HEK293 (cell line): ENCODE measurements around the gene PPIL3.
A peak's percentile ranks its signal among the peaks of the same experiment; 100 is the strongest.

Source experiments
- EGR2 ChIP-seq: fragments of 450-650 bp; formaldehyde crosslinking; IDR thresholded peaks from 2 replicates; pipeline ENCODE4 v1.5.1; 2016; ENCODE audit warnings: low read depth, missing biosample characterization, missing genetic modification characterization
- HOXA7 ChIP-seq: sonication (generic); formaldehyde crosslinking; IDR thresholded peaks from 2 replicates; pipeline ENCODE4 v1.8.1; 2022; ENCODE audit warnings: missing genetic modification reagents, borderline replicate concordance
- HOXD13 ChIP-seq: sonication (generic); formaldehyde crosslinking; IDR thresholded peaks from 2 replicates; pipeline ENCODE4 v1.8.0; 2022; ENCODE audit warnings: missing genetic modification reagents, borderline replicate concordance
- KLF1 ChIP-seq: fragments of 450-650 bp; formaldehyde crosslinking; IDR thresholded peaks from 2 replicates; pipeline ENCODE4 v1.5.1; 2016; ENCODE audit warnings: missing biosample characterization, missing genetic modification characterization
- REPIN1 ChIP-seq: fragments of 450-650 bp; formaldehyde crosslinking; IDR thresholded peaks from 2 replicates; pipeline ENCODE4 v1.5.1; 2017; ENCODE audit warnings: missing biosample characterization, missing genetic modification characterization, low read depth
- SALL2 ChIP-seq: fragments of 450-650 bp; formaldehyde crosslinking; IDR thresholded peaks from 2 replicates; pipeline ENCODE4 v1.5.0; 2017; ENCODE audit warnings: missing biosample characterization, mild to moderate bottlenecking, missing genetic modification characterization, borderline replicate concordance
- SCRT1 ChIP-seq: fragments of 450-650 bp; formaldehyde crosslinking; IDR thresholded peaks from 2 replicates; pipeline ENCODE4 v1.5.1; 2016; ENCODE audit warnings: missing biosample characterization, missing genetic modification characterization, borderline replicate concordance
- SP3 ChIP-seq: fragments of 450-650 bp; formaldehyde crosslinking; IDR thresholded peaks from 2 replicates; pipeline ENCODE4 v1.5.1; 2016; ENCODE audit warnings: missing biosample characterization, missing genetic modification characterization
- TRIM28 ChIP-seq: IDR thresholded peaks from 2 replicates; pipeline ENCODE4 v1.6.1; 2011; ENCODE audit warnings: low read length, control low read depth, borderline replicate concordance
- YY1 ChIP-seq: fragments of 450-650 bp; formaldehyde crosslinking; IDR thresholded peaks from 2 replicates; pipeline ENCODE4 v1.5.1; 2018; ENCODE audit warnings: missing biosample characterization, missing genetic modification characterization
- ZBTB20 ChIP-seq: fragments of 450-650 bp; formaldehyde crosslinking; IDR thresholded peaks from 2 replicates; pipeline ENCODE4 v1.5.1; 2016; ENCODE audit warnings: missing biosample characterization, missing genetic modification characterization
- ZBTB21 ChIP-seq: fragments of 450-650 bp; formaldehyde crosslinking; IDR thresholded peaks from 2 replicates; pipeline ENCODE4 v1.5.1; 2017; ENCODE audit warnings: missing biosample characterization, missing genetic modification characterization
- ZEB2 ChIP-seq: fragments of 450-650 bp; formaldehyde crosslinking; IDR thresholded peaks from 2 replicates; pipeline ENCODE4 v1.5.1; 2016; ENCODE audit warnings: missing biosample characterization, missing genetic modification characterization
- ZFP69B ChIP-seq: fragments of 450-650 bp; formaldehyde crosslinking; IDR thresholded peaks from 2 replicates; pipeline ENCODE4 v1.5.1; 2016; ENCODE audit warnings: missing biosample characterization, missing genetic modification characterization
- ZNF184 ChIP-seq: fragments of 450-650 bp; IDR thresholded peaks from 2 replicates; pipeline ENCODE4 v1.5.1; 2018; ENCODE audit warnings: missing biosample characterization, mild to moderate bottlenecking, missing genetic modification characterization
- ZNF354C ChIP-seq: fragments of 450-650 bp; formaldehyde crosslinking; IDR thresholded peaks from 2 replicates; pipeline ENCODE4 v1.5.1; 2016; ENCODE audit warnings: missing biosample characterization, missing genetic modification characterization, low read depth, borderline replicate concordance
- ZNF558 ChIP-seq: fragments of 450-650 bp; formaldehyde crosslinking; IDR thresholded peaks from 2 replicates; pipeline ENCODE4 v1.5.1; 2016; ENCODE audit warnings: missing biosample characterization, missing genetic modification characterization
- ZNF561 ChIP-seq: fragments of 450-650 bp; IDR thresholded peaks from 2 replicates; pipeline ENCODE4 v1.5.1; 2018; ENCODE audit warnings: missing biosample characterization, missing genetic modification characterization, borderline replicate concordance
- ZNF610 ChIP-seq: fragments of 450-650 bp; formaldehyde crosslinking; IDR thresholded peaks from 2 replicates; pipeline ENCODE4 v1.5.1; 2016; ENCODE audit warnings: missing biosample characterization, missing genetic modification characterization, borderline replicate concordance
- ZNF624 ChIP-seq: fragments of 450-650 bp; formaldehyde crosslinking; IDR thresholded peaks from 2 replicates; pipeline ENCODE4 v1.5.1; 2017; ENCODE audit warnings: missing biosample characterization, missing genetic modification characterization
- ZNF658 ChIP-seq: fragments of 450-650 bp; formaldehyde crosslinking; IDR thresholded peaks from 2 replicates; pipeline ENCODE4; 2016; ENCODE audit warnings: missing biosample characterization, missing genetic modification characterization
- ZNF701 ChIP-seq: fragments of 450-650 bp; formaldehyde crosslinking; IDR thresholded peaks from 2 replicates; pipeline ENCODE4 v1.5.1; 2016; ENCODE audit warnings: missing biosample characterization, missing genetic modification characterization
- ZNF747 ChIP-seq: fragments of 450-650 bp; formaldehyde crosslinking; IDR thresholded peaks from 2 replicates; pipeline ENCODE4 v1.5.1; 2016; ENCODE audit warnings: missing biosample characterization, missing genetic modification characterization
- ZNF785 ChIP-seq: fragments of 450-650 bp; formaldehyde crosslinking; IDR thresholded peaks from 2 replicates; pipeline ENCODE4 v1.5.1; 2016; ENCODE audit warnings: missing biosample characterization, missing genetic modification characterization
- ZNF837 ChIP-seq: fragments of 450-650 bp; formaldehyde crosslinking; IDR thresholded peaks from 2 replicates; pipeline ENCODE4 v1.5.1; 2016; ENCODE audit warnings: missing biosample characterization, missing genetic modification characterization
- ZNF843 ChIP-seq: fragments of 450-650 bp; formaldehyde crosslinking; IDR thresholded peaks from 2 replicates; pipeline ENCODE4 v1.5.1; 2016; ENCODE audit warnings: missing biosample characterization, missing genetic modification characterization
- ZSCAN23 ChIP-seq: fragments of 450-650 bp; formaldehyde crosslinking; IDR thresholded peaks from 2 replicates; pipeline ENCODE4 v1.5.1; 2016; ENCODE audit warnings: missing biosample characterization, missing genetic modification characterization
- TF ChIP-seq, protein P1 (sequence below): fragments of 450-650 bp; formaldehyde crosslinking; IDR thresholded peaks from 2 replicates; pipeline ENCODE4 v1.5.1; 2016; ENCODE audit warnings: missing biosample characterization, missing genetic modification characterization
- TF ChIP-seq, protein P2 (sequence below): fragments of 450-650 bp; formaldehyde crosslinking; IDR thresholded peaks from 2 replicates; pipeline ENCODE4 v1.5.1; 2017; ENCODE audit warnings: missing biosample characterization, missing genetic modification characterization
- TF ChIP-seq, protein P3 (sequence below): fragments of 450-650 bp; formaldehyde crosslinking; IDR thresholded peaks from 2 replicates; pipeline ENCODE4 v1.5.1; 2016; ENCODE audit warnings: missing biosample characterization, missing genetic modification characterization, borderline replicate concordance

The PPIL3 gene

DNA sequence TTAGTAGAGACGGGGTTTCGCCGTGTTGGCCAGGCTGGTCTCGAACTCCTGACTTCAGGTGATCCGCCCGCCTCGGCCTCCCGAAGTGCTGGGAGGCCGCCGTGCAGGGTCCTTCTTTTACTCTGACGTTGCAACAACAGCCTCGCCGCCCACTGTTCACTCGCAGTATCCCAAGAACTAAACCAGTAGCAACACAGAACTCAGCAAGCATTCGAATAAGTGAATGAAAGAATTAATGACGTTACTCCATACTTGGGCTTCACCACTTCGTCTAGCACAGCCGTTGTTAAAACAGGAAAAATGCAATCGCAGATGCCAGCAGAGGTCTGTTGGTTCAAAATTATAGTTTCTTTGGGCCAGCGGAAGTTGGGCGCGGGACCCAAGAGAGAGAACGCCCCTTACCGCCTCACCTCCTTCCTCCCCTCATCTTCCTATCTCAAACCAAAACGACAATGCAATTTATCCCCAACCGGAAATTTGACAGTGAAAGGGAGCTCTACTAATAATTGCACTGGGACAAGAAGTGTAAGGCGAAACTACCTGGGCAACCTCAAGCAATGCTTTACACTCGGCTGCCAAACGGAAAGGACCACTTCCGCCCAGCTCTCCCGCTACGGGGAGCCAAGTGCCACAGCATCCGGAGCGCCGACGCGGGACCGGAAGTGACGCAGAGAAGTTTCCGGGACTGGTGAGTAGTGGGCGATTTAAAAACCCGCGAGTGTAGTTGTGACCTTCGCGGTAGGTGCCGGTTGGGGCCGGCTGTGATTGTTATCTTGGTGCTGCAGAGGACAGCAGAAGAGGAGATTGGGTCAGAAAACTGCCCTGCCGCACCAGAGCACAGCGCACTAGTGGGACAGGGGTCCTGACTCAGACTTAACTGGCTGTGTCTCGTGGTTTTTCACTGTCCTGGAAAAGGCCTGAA, at the start of gene PPIL3, which contains the start of gene NIF3L1 (continued):
- TF ChIP-seq EGR2 (tag by site-specific recombination) (peak; percentile 65; the same call in 1 of the 2 replicates), ZNF558 (tag by site-specific recombination) (no peak), ZBTB21 (tag by site-specific recombination) (peak; percentile 65), ZNF624 (no peak), ZEB2 (tag by site-specific recombination) (peak; percentile 88), KLF1 (tag by site-specific recombination) (0 out of 2 replicates have a peak, but pooled peaks have one; percentile 9), ZNF184 (no peak), ZNF701 (no peak), ZNF747 (tag by site-specific recombination) (no peak), REPIN1 (tag by site-specific recombination) (0 out of 2 replicates have a peak, but pooled peaks have one; percentile 6), TRIM28 (peak; percentile 90; the same call in 1 of the 2 replicates), ZFP69B (tag by site-specific recombination) (peak; percentile 43; the same call in 1 of the 2 replicates), ZNF561 (tag by site-specific recombination) (peak; percentile 62), ZNF837 (tag by site-specific recombination) (no peak), ZSCAN23 (tag by site-specific recombination) (no peak), ZNF658 (tag by site-specific recombination) (no peak), HOXA7 (CRISPR knock-in tag) (no peak), YY1 (tag by site-specific recombination) (no peak), SP3 (tag by site-specific recombination) (peak; percentile 59), ZBTB20 (tag by site-specific recombination) (no peak), ZNF354C (tag by site-specific recombination) (no peak), ZNF785 (tag by site-specific recombination) (no peak), HOXD13 (CRISPR knock-in tag) (no peak), ZNF610 (tag by site-specific recombination) (0 out of 2 replicates have a peak, but pooled peaks have one; percentile 69), SCRT1 (no peak), ZNF843 (tag by site-specific recombination) (peak; percentile 51; the same call in 1 of the 2 replicates), SALL2 (tag by site-specific recombination) (no peak)
- TF ChIP-seq, protein P1, sequence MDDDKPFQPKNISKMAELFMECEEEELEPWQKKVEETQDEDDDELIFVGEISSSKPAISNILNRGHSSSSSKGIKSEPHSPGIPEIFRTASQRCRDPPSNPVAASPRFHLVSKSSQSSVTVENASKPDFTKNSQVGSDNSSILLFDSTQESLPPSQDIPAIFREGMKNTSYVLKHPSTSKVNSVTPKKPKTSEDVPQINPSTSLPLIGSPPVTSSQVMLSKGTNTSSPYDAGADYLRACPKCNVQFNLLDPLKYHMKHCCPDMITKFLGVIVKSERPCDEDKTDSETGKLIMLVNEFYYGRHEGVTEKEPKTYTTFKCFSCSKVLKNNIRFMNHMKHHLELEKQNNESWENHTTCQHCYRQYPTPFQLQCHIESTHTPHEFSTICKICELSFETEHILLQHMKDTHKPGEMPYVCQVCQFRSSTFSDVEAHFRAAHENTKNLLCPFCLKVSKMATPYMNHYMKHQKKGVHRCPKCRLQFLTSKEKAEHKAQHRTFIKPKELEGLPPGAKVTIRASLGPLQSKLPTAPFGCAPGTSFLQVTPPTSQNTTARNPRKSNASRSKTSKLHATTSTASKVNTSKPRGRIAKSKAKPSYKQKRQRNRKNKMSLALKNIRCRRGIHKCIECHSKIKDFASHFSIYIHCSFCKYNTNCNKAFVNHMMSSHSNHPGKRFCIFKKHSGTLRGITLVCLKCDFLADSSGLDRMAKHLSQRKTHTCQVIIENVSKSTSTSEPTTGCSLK (tag by site-specific recombination): no peak
- TF ChIP-seq, protein P2, sequence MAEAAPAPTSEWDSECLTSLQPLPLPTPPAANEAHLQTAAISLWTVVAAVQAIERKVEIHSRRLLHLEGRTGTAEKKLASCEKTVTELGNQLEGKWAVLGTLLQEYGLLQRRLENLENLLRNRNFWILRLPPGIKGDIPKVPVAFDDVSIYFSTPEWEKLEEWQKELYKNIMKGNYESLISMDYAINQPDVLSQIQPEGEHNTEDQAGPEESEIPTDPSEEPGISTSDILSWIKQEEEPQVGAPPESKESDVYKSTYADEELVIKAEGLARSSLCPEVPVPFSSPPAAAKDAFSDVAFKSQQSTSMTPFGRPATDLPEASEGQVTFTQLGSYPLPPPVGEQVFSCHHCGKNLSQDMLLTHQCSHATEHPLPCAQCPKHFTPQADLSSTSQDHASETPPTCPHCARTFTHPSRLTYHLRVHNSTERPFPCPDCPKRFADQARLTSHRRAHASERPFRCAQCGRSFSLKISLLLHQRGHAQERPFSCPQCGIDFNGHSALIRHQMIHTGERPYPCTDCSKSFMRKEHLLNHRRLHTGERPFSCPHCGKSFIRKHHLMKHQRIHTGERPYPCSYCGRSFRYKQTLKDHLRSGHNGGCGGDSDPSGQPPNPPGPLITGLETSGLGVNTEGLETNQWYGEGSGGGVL (tag by site-specific recombination): no peak
- TF ChIP-seq, protein P3, sequence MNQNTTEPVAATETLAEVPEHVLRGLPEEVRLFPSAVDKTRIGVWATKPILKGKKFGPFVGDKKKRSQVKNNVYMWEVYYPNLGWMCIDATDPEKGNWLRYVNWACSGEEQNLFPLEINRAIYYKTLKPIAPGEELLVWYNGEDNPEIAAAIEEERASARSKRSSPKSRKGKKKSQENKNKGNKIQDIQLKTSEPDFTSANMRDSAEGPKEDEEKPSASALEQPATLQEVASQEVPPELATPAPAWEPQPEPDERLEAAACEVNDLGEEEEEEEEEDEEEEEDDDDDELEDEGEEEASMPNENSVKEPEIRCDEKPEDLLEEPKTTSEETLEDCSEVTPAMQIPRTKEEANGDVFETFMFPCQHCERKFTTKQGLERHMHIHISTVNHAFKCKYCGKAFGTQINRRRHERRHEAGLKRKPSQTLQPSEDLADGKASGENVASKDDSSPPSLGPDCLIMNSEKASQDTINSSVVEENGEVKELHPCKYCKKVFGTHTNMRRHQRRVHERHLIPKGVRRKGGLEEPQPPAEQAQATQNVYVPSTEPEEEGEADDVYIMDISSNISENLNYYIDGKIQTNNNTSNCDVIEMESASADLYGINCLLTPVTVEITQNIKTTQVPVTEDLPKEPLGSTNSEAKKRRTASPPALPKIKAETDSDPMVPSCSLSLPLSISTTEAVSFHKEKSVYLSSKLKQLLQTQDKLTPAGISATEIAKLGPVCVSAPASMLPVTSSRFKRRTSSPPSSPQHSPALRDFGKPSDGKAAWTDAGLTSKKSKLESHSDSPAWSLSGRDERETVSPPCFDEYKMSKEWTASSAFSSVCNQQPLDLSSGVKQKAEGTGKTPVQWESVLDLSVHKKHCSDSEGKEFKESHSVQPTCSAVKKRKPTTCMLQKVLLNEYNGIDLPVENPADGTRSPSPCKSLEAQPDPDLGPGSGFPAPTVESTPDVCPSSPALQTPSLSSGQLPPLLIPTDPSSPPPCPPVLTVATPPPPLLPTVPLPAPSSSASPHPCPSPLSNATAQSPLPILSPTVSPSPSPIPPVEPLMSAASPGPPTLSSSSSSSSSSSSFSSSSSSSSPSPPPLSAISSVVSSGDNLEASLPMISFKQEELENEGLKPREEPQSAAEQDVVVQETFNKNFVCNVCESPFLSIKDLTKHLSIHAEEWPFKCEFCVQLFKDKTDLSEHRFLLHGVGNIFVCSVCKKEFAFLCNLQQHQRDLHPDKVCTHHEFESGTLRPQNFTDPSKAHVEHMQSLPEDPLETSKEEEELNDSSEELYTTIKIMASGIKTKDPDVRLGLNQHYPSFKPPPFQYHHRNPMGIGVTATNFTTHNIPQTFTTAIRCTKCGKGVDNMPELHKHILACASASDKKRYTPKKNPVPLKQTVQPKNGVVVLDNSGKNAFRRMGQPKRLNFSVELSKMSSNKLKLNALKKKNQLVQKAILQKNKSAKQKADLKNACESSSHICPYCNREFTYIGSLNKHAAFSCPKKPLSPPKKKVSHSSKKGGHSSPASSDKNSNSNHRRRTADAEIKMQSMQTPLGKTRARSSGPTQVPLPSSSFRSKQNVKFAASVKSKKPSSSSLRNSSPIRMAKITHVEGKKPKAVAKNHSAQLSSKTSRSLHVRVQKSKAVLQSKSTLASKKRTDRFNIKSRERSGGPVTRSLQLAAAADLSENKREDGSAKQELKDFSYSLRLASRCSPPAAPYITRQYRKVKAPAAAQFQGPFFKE (tag by site-specific recombination): no peak
